C4-2B (cell line): ENCODE measurements around the gene GLE1.
"Not testable (repeated sequence)": the region's sequence is repeated elsewhere in the genome, so short reads cannot be mapped to it uniquely, and the experiment has no call there.

Experiments
- H3K27ac ChIP-seq: fragments of 450-650 bp; 2 replicates; pipeline ENCODE4 v1.5.1; 2017
- CTCF ChIP-seq: fragments of 450-650 bp; conservative IDR thresholded peaks from 2 replicates; pipeline ENCODE4 v1.5.1; 2017; ENCODE audit warnings: mild to moderate bottlenecking
- ZFX ChIP-seq: fragments of 450-650 bp; IDR thresholded peaks from 2 replicates; pipeline ENCODE4 v1.6.1; 2017

GLE1 gene

GRCh38 chr9:128497824-128498610 is 6.5 kb upstream of the GLE1 start:
- TF ChIP-seq ZFX (no peak), CTCF (no peak)
- H3K27ac ChIP-seq: no peak overlapping the region

GRCh38 chr9:128498911-128499310 is 5.6 kb upstream of the GLE1 start:
- TF ChIP-seq CTCF (no peak), ZFX (no peak)
- no peak overlapping the region for H3K27ac ChIP-seq

GRCh38 chr9:128499920-128500319 is 4.6 kb upstream of the GLE1 start:
- H3K27ac ChIP-seq: no peak overlapping the region
- TF ChIP-seq ZFX (no peak), CTCF (no peak)

GRCh38 chr9:128503415-128503825 is 1.1 kb upstream of the GLE1 start:
- peak overlapping the region; percentile 85 for H3K27ac ChIP-seq

- peak overlapping the region; percentile 85 for H3K27ac ChIP-seq
- TF ChIP-seq ZFX: no peak
- no peak for TF ChIP-seq CTCF
Measured at GRCh38 chr9:128503870-128504269, 649 bp upstream of the GLE1 start.

GRCh38 chr9:128505414-128505765 is 871 bp downstream of the GLE1 start:
- TF ChIP-seq CTCF: no peak
- no peak for TF ChIP-seq ZFX
- peak overlapping the region; percentile 85 for H3K27ac ChIP-seq

GRCh38 chr9:128505906-128506305 is 1.4 kb downstream of the GLE1 start:
- not testable (repeated sequence) for H3K27ac ChIP-seq

- H3K27ac ChIP-seq: no peak overlapping the region
- no peak for TF ChIP-seq CTCF
- no peak for TF ChIP-seq ZFX
Measured at GRCh38 chr9:128512820-128513219, 8.3 kb downstream of the GLE1 start.
